Effector memory CD8-positive, alpha-beta T cell (primary cell): Measurements from ENCODE around the gene STX18.

ENCODE experiments used
- ATAC-seq: fragments of 150-1000 bp; cut with Tn5 transposase; replicated peaks from 2 replicates; pipeline ENCODE4 v1.10.0; 2021; ENCODE audit warnings: mild to moderate bottlenecking, moderate library complexity
- DNase-seq, 3 experiments: peaks; one replicate each; pipeline ENCODE4 v3.0.0; 2021
- H3K27ac Mint-ChIP-seq, 2 donors: one replicate each; pipeline ENCODE4 v1.8.0; 2022; ENCODE audit warnings: mild to moderate bottlenecking in 2 of 2, mixed read lengths in 2 of 2, moderate library complexity in 2 of 2
- H3K27me3 Mint-ChIP-seq, 2 donors: one replicate each; pipeline ENCODE4 v1.8.0; 2022; ENCODE audit warnings: mixed read lengths in 2 of 2
- H3K36me3 Mint-ChIP-seq: one replicate; pipeline ENCODE4 v1.8.0; 2022; ENCODE audit warnings: mild to moderate bottlenecking, moderate library complexity, mixed read lengths; ENCODE audit not compliant: insufficient read depth
- H3K4me1 Mint-ChIP-seq, 2 donors: one replicate each; pipeline ENCODE4 v1.8.0; 2022; ENCODE audit warnings: low read depth in 2 of 2, mixed read lengths in 2 of 2
- H3K4me3 Mint-ChIP-seq, 2 donors: one replicate each; pipeline ENCODE4 v1.8.0; 2022; ENCODE audit warnings: mild to moderate bottlenecking in 2 of 2, mixed read lengths in 2 of 2, moderate library complexity in 2 of 2
- H3K9me3 Mint-ChIP-seq, 2 donors: one replicate each; pipeline ENCODE4 v1.8.0; 2022; ENCODE audit warnings: mixed read lengths in 2 of 2

The STX18 gene

GRCh38 chr4:4418676-4419390, 123.0 kb downstream of the STX18 start:
- H3K27ac Mint-ChIP-seq: peak overlapping the region; percentile 69 to 88
- H3K9me3 Mint-ChIP-seq: no peaks in the 10 kb centered on the region
- peaks cover 0 to 8% of the 10 kb centered on the region in 2 donors for H3K4me1 Mint-ChIP-seq
- no peak overlapping the region for H3K4me3 Mint-ChIP-seq
- ATAC-seq (no peak), DNase-seq (no peak)
- H3K27me3 Mint-ChIP-seq: no peaks in the 10 kb centered on the region
- peaks cover 59% of the 10 kb centered on the region for H3K36me3 Mint-ChIP-seq

GRCh38 chr4:4417886-4418285, 124.0 kb downstream of the STX18 start:
- peaks cover 0 to 12% of the 10 kb centered on the region in 2 donors for H3K4me1 Mint-ChIP-seq
- peak overlapping the region; percentile 69 to 88 for H3K27ac Mint-ChIP-seq
- H3K4me3 Mint-ChIP-seq: no peak overlapping the region
- peaks cover 59% of the 10 kb centered on the region for H3K36me3 Mint-ChIP-seq
- DNase-seq (no peak), ATAC-seq (no peak)
- H3K27me3 Mint-ChIP-seq: no peaks in the 10 kb centered on the region
- H3K9me3 Mint-ChIP-seq: no peaks in the 10 kb centered on the region

- H3K4me3 Mint-ChIP-seq: no peak overlapping the region
- peak overlapping the region in 1 of 2 donors; percentile 35 for H3K27ac Mint-ChIP-seq
- no peaks in the 10 kb centered on the region for H3K9me3 Mint-ChIP-seq
- no peak for ATAC-seq
- peaks cover 0 to 12% of the 10 kb centered on the region in 2 donors for H3K4me1 Mint-ChIP-seq
- no peaks in the 10 kb centered on the region for H3K27me3 Mint-ChIP-seq
- no peak for DNase-seq
- H3K36me3 Mint-ChIP-seq: peaks cover 52% of the 10 kb centered on the region
Measured at GRCh38 chr4:4416981-4417380, 124.9 kb downstream of the STX18 start.

- DNase-seq (no peak), ATAC-seq (no peak)
- Mint-ChIP-seq H3K36me3 (peaks cover 44% of the 10 kb centered on the region), H3K4me3 (no peak overlapping the region), H3K9me3 (no peaks in the 10 kb centered on the region), H3K27me3 (no peaks in the 10 kb centered on the region), H3K27ac (peak overlapping the region; percentile 35 to 57), H3K4me1 (peaks cover 0 to 12% of the 10 kb centered on the region in 2 donors)
Measured at GRCh38 chr4:4415806-4416805, 125.7 kb downstream of the STX18 start.

- peaks cover 36% of the 10 kb centered on the region for H3K36me3 Mint-ChIP-seq
- H3K27ac Mint-ChIP-seq: peak overlapping the region in 1 of 2 donors; percentile 57
- ATAC-seq (no peak), DNase-seq (no peak)
- H3K4me1 Mint-ChIP-seq: peaks cover 0 to 12% of the 10 kb centered on the region in 2 donors
- no peaks in the 10 kb centered on the region for H3K27me3 Mint-ChIP-seq
- no peaks in the 10 kb centered on the region for H3K9me3 Mint-ChIP-seq
- no peak overlapping the region for H3K4me3 Mint-ChIP-seq
Measured at GRCh38 chr4:4415107-4415805, 126.6 kb downstream of the STX18 start.

- no peak overlapping the region for H3K4me3 Mint-ChIP-seq
- peaks cover 25% of the 10 kb centered on the region for H3K36me3 Mint-ChIP-seq
- ATAC-seq (no peak), DNase-seq (no peak)
- no peaks in the 10 kb centered on the region for H3K27me3 Mint-ChIP-seq
- peak overlapping the region; percentile 60 to 88 for H3K27ac Mint-ChIP-seq
- no peaks in the 10 kb centered on the region for H3K9me3 Mint-ChIP-seq
- H3K4me1 Mint-ChIP-seq: peaks cover 0 to 10% of the 10 kb centered on the region in 2 donors
Measured at GRCh38 chr4:4413806-4414205, 128.0 kb downstream of the STX18 start.

GRCh38 chr4:4413373-4413725, 128.5 kb downstream of the STX18 start:
- ATAC-seq (no peak), DNase-seq (no peak)
- H3K36me3 Mint-ChIP-seq: peaks cover 21% of the 10 kb centered on the region
- H3K4me3 Mint-ChIP-seq: no peak overlapping the region
- H3K27me3 Mint-ChIP-seq: no peaks in the 10 kb centered on the region
- peaks cover 0 to 6% of the 10 kb centered on the region in 2 donors for H3K4me1 Mint-ChIP-seq
- H3K9me3 Mint-ChIP-seq: no peaks in the 10 kb centered on the region
- peak overlapping the region; percentile 60 to 88 for H3K27ac Mint-ChIP-seq

GRCh38 chr4:4412641-4413372, 129.0 kb downstream of the STX18 start:
- Mint-ChIP-seq H3K4me3 (no peak overlapping the region), H3K4me1 (peaks cover 0 to 4% of the 10 kb centered on the region in 2 donors), H3K9me3 (no peaks in the 10 kb centered on the region), H3K27ac (peak overlapping the region in 1 of 2 donors; percentile 88), H3K36me3 (peaks cover 19% of the 10 kb centered on the region), H3K27me3 (no peaks in the 10 kb centered on the region)
- no peak for ATAC-seq
- no peak for DNase-seq

- Mint-ChIP-seq H3K4me3 (no peak overlapping the region), H3K27ac (no peak overlapping the region), H3K27me3 (peaks cover 0 to 6% of the 10 kb centered on the region in 2 donors), H3K4me1 (peaks cover 0 to 6% of the 10 kb centered on the region in 2 donors), H3K9me3 (no peaks in the 10 kb centered on the region), H3K36me3 (peaks cover 16% of the 10 kb centered on the region)
- DNase-seq (no peak), ATAC-seq (no peak)
Measured at GRCh38 chr4:4411906-4412305, 129.9 kb downstream of the STX18 start.

- Mint-ChIP-seq H3K27ac (no peak overlapping the region), H3K4me3 (no peak overlapping the region), H3K9me3 (no peaks in the 10 kb centered on the region), H3K36me3 (peaks cover 17% of the 10 kb centered on the region), H3K27me3 (peaks cover 0 to 9% of the 10 kb centered on the region in 2 donors), H3K4me1 (peaks cover 0 to 6% of the 10 kb centered on the region in 2 donors)
- DNase-seq: no peak
- ATAC-seq: no peak
Measured at GRCh38 chr4:4410271-4410670, 131.6 kb downstream of the STX18 start.

GRCh38 chr4:4409416-4410115, 132.3 kb downstream of the STX18 start:
- Mint-ChIP-seq H3K27me3 (peaks cover 0 to 9% of the 10 kb centered on the region in 2 donors), H3K4me1 (peaks cover 0 to 6% of the 10 kb centered on the region in 2 donors), H3K9me3 (no peaks in the 10 kb centered on the region), H3K36me3 (peaks cover 16% of the 10 kb centered on the region), H3K4me3 (no peak overlapping the region), H3K27ac (no peak overlapping the region)
- ATAC-seq (no peak), DNase-seq (no peak)

GRCh38 chr4:4408576-4409335, 133.1 kb downstream of the STX18 start:
- peaks cover 0 to 6% of the 10 kb centered on the region in 2 donors for H3K4me1 Mint-ChIP-seq
- DNase-seq (no peak), ATAC-seq (no peak)
- H3K9me3 Mint-ChIP-seq: no peaks in the 10 kb centered on the region
- H3K4me3 Mint-ChIP-seq: no peak overlapping the region
- H3K27me3 Mint-ChIP-seq: peaks cover 0 to 9% of the 10 kb centered on the region in 2 donors
- H3K36me3 Mint-ChIP-seq: peaks cover 18% of the 10 kb centered on the region
- H3K27ac Mint-ChIP-seq: no peak overlapping the region
